Measurements from ENCODE around the gene TAS2R1. TPM values are rescaled to one million over a fixed set of nuclear protein-coding genes. Genes with fewer than 3 reads are reported as not detected.

TAS2R1 gene, protein sequence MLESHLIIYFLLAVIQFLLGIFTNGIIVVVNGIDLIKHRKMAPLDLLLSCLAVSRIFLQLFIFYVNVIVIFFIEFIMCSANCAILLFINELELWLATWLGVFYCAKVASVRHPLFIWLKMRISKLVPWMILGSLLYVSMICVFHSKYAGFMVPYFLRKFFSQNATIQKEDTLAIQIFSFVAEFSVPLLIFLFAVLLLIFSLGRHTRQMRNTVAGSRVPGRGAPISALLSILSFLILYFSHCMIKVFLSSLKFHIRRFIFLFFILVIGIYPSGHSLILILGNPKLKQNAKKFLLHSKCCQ
- polyA plus RNA-seq (ENCODE audit: insufficient read length in 4 of 4), result not detected

DNA sequence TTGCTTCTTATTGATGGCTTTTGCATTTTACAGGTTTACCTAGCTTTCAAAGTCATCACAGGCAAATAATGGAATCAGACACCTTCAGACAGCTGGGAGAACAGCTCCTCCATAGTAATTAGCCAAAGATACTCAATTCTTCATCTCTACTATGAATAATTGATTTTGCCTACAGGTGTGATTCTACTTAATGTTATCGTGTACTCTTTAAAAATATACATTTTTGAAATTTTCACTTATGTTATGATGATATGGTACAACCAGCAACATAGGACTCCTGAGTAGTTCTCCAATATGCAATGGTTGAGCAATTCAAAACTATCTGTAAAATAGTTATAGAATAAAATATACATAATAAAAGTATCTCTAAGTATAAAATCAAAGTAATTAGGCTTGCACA lies at the start of gene TAS2R1:
TAS2R1 (minus strand) TSS at position 101 of the 400 bp plus-strand sequence. CDS start 319 bp downstream, outside the sequence.
- DNase-seq (ENCODE audit: low read depth in 4 of 4, low spot score in 2 of 4), result no peak

DNA sequence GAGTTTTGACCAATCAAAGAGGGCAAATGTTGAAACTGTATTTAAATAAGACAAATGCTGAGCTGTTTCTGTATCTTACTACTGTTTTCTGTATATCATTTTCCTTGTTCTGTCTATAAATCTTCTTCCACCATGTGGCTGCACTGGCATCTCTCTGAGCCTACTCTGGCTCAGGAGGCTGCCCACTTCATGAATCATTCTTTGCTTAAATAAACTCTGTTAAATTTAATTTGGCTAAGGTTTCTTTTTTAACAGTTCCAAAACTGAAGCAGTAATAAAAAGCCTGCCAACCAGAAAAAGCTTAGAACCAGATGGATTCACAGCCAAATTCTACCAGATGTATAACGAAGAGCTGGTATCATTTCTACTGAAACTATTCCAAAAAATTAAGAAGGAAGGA lies 40.2 kb upstream of the TAS2R1 start:
- no peak for DNase-seq (ENCODE audit: low read depth in 4 of 4, low spot score in 2 of 4)

DNA sequence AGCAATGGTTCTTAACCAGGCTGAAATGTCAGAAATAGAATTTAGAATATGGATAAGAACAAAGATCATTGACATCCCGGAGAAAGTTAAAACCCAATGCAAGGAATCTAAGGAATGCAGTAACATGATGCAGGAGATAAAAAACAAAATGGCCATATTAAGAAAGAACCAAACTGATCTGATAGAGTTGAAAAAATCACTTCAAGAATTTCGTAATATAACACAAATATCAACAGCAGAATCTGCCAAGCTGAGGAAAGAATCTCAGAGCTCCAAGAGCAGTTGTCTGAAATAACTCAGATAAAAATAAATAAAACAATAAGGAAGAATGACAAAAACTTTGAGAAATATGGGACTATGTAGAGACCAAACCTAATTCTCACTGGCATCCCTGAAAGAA lies 37.8 kb upstream of the TAS2R1 start:
- no peak for DNase-seq (ENCODE audit: low read depth in 4 of 4, low spot score in 2 of 4)

DNA sequence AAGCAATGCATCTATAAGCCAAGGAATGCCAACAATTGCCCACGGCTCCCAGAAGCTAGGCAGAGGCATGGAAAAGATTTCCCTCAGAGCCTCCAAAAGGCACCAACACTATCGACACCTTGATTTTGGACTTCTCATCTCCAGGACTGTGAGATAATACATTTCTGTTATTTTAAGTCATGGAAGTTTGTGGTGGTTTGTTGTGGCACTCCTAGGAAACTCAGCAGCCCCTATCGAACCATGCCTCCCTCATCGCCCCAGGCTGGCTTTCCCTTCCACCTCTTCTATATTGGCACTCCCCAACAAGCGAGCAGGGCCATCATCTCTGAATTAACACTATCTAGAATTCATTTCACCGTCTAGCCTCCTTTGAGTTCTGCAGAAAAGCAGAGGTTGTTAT lies 33.7 kb upstream of the TAS2R1 start:
- no peak for DNase-seq (ENCODE audit: low read depth in 4 of 4, low spot score in 2 of 4)

DNA sequence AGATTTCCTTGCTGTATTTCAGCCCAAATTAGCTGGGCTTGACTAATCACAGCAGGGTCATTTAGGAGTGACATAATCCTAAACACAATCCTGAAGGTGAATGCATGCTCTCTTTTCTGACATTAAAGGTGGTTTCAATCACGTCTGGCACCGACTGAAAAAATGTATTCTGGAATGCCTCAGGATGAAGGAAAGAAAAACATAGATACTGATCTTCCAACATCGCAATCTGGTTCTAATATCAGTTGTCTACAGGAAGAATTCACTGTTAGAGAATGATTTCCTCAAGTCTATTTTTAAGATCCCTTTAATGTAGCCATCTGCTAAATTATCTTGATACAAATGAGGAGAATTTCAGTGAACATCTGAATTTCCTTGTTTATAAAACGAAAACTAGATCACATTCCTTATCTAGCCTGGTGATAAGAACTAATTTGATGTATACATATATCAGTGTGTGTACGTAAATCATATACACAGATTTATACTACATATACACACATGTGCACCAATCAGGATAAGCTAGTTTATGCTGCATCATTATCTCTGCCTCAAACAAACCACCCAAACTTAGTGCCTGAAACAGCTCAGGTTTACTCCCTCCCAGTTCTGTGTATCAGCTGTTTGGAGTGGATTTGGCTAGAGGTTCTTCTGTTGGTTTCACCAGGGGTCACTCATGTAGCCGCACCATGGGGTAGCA lies 31.3 kb upstream of the TAS2R1 start:
- DNase-seq (ENCODE audit: low read depth in 4 of 4, low spot score in 2 of 4), result no peak

DNA sequence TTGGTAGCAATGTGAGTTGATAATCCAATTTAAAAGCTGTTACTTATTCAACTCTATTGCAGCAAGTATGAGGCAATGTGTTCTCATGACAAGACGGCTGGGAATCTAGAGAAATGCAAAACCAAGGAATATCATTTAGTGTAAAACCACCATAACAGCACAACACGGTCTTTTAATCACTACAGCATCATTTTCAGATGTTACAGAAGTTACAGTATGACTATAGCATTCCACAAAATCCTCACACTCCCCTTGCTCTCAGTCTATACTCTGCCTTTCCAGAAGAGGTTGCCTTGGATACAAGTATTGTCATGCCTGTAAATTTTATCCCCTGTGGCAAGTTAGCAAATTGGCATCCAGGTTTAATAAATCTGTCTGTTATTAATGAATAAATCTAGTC lies 28.6 kb upstream of the TAS2R1 start:
- no peak for DNase-seq (ENCODE audit: low read depth in 4 of 4, low spot score in 2 of 4)

DNA sequence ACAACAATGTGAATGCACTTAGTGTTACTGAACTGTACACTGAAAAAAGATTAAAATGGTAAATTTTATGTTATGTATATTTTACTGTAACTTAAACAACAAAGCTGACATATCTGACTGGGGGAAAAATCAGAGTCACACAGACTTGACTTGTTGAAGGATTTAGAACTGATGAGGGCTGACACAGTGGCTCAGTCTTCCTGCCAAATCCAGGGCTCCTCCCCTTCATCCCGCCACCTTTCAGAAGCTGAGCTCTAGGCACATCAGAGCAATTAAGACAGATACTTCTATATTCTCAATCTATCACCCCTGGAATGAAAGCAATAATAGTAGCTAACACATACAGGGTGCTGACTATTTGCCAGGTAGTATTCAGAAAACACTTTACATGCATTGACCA lies 27.7 kb upstream of the TAS2R1 start:
- no peak for DNase-seq (ENCODE audit: low read depth in 4 of 4, low spot score in 2 of 4)

DNA sequence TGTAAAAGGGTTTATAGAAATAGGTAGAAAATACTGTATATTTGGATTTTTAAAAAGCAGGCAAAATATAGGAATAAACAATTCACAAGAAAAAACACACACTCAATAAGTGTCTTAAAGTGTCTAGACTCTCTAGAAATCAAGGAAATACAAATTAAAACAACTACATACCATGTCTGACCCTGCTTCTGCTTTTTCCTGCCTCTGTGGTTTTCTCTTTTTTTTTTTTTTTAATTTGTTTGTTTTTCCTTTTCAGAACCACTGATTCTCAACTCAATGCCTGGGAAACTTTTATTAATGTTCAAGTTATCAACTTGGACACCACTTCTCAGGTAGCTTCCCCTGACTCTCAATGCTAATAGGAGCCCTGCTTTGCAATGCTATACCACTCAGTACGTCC lies 25.5 kb upstream of the TAS2R1 start:
- DNase-seq (ENCODE audit: low read depth in 4 of 4, low spot score in 2 of 4), result no peak

DNA sequence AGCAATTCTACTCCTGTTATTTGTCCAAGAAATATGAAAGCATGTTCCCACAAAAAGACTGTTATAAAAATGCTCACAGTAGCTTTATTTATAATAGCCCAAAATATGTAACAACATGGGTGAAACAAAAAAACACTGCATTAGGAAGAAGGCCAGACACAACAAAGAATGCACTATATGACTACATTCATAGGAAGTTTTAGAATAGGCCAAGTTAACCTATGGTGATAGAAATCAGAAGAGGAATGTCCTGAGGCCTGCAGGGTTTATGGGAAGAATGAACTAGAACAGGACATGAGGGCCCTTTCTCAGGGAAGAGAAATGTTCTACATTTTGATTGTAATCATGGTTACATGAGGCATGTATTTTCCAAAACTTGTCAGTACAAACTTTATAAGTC lies 24.7 kb upstream of the TAS2R1 start:
- no peak for DNase-seq (ENCODE audit: low read depth in 4 of 4, low spot score in 2 of 4)

DNA sequence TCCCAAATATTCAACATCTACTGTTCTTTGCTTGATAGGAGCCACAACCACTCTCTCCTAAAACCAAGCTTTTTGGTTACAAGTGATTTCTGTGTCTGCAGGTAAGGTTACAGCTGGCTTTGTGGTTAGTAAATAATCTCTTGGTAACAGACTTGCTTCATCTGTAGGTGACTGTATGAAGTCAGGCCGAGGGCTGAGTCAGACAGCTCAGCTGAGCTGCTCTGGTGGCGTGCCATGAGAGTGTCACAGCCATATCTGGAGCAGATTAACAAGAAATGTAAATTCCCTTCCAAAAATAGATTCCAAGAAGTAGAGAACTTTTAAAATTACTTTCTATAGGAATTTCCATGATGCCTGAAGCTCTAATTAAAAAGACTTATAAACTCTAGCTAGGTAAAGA lies 23.7 kb upstream of the TAS2R1 start:
- no peak for DNase-seq (ENCODE audit: low read depth in 4 of 4, low spot score in 2 of 4)

DNA sequence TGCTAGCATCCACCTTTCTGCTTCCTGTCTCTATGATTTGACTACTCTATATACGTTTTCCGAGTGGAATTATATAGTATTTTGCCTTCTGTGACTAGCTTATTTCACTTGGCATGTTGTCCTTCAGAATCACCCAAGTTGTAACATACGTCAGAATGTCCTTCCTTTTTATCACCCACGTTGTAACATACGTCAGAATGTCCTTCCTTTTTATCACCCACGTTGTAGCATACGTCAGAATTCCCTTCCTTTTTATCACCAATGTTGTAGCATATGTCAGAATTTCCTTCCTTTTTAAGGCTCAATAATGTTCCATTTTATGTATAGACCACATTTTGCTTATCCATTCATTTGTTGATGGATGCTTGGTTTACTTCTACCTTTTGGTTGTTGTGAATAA lies 22.9 kb upstream of the TAS2R1 start:
- DNase-seq (ENCODE audit: low read depth in 4 of 4, low spot score in 2 of 4), result no peak

DNA sequence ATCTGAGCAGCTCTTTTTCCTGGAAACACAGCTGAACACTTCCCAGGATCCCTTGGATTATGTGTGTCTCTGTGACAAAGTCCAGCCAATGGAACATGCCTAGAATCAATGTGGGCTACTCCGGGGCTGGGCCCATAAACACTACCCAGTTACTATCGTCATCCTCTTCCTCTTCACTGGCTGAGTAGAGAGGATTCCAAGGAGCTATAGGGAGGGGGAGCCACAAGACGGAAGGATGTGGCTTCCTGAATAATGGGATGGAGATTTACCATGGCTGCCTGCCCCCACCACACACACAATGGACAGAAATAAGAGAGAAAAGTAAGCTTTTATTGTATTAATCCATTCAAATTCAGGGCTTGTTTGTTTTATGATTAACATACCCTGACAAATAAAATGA lies 22.1 kb upstream of the TAS2R1 start:
- no peak for DNase-seq (ENCODE audit: low read depth in 4 of 4, low spot score in 2 of 4)

DNA sequence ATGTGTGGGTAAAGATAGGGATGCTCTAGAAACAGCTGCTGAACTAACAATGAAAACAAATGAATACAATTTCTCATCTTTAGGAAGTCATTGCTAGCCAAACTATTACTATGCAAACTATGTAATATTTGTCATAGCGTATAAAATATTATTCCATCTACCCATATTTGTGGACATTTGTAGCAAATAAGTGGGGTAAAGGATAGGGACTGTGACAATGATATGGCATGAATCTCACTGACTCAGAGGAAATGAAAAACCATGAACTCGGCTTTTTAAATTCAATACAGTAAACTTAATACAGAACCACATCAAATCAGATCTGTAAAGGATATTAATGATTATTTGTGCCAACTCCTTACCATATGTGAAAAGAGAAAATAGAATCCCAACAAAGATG lies 16.7 kb upstream of the TAS2R1 start:
- no peak for DNase-seq (ENCODE audit: low read depth in 4 of 4, low spot score in 2 of 4)

DNA sequence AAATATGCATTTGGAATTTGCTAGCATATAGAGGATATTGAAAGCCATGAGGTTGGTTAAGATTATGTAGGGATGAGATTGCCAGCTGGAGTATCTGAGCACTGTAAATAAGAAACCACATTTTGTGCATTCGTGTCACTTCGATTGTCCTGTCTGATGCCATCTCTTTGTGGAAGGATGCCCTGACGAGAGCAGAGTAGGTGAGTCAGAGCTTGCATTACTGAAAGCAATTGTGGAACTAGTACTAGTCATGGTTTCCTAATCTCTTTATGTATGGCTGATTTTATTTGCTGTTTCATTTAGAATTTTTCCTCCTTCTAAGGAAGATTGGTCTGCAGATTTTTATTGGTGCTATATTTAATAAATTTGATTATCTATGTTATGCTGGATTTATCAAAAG lies 14.5 kb upstream of the TAS2R1 start:
- DNase-seq (ENCODE audit: low read depth in 4 of 4, low spot score in 2 of 4), result no peak

DNA sequence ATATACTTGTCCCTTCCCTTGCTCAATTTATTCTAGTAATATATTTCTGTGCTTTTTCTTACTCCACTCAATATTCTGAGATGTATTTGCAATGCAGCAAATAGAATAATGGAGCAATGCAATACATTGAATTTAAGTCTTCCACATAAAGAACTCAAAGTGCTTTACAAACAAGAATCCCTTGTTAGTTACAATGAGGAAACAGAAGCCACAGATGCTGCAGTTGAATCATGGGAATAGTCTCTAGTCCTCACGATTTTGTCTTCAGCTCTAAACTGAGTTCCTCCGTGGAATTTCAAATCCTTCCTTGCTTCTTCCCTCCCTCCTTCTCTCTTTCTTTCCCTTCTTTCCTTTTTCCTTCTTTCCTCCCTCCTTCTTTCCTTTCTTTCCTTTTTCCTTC lies 12.5 kb upstream of the TAS2R1 start:
- DNase-seq (ENCODE audit: low read depth in 4 of 4, low spot score in 2 of 4), result no peak

DNA sequence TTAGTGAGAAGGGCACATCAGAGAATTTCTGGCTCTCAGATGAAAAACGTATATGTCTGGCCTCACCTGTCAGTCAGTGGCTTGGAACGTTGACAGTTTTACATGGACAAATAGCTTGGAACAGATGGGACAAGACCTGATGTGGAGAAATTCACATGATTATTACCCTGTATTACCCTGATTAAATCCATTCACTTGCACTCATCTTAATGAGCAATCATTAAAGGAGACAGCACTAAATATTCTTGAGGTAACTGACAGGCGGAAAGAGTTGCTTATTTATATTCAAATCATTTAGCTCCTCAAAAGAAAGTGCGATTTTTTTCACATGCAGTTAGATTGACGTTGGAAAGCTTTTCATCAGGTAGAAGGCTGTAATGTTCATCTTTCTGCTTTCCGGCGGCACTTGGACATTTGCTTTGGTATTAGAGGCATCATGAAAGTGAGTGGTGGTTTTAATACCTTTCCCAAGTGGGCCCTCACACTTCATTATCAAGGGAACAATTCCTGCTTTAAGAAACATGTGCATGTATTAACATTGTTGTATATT lies 11.7 kb upstream of the TAS2R1 start:
- no peak for DNase-seq (ENCODE audit: low read depth in 4 of 4, low spot score in 2 of 4)

DNA sequence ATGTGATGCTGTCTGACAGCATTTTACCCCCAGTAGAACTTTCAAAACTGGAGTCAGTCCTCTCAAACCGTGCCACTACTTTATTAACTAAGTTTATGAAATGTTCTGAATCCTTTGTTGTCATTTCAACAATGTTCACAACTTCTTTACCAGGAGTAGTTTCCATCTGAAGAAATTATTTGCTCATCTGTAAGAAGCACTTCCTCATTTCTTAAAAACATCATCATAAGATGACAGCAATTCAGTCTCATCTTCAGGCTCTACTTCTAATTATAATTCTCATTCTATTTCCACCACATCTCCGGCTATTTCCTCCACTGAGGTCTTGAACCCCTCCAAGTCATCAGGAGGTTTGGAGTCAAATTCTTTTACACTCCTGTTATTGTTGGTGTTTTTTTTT lies 2.3 kb upstream of the TAS2R1 start:
- no peak for DNase-seq (ENCODE audit: low read depth in 4 of 4, low spot score in 2 of 4)

DNA sequence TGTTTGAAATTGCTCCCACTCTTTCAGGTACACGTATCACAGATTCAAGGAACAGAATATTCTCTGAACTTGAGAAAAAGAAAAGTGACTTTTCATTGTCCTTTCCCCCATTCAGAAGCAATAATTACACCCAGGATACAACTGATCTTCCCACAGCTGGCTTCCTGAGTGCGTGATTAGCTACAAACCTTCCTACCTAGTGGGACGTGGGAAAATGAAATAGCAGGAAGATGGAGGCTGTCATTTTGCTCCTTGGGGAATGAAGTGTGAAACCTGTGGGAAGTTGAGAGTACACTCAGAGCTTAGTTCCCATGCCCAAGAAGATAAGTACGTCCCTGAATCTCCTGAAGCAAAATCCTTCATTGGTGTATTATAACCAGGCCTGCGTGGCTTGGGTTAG lies 2.6 kb downstream of the TAS2R1 start:
- no peak for DNase-seq (ENCODE audit: low read depth in 4 of 4, low spot score in 2 of 4)

DNA sequence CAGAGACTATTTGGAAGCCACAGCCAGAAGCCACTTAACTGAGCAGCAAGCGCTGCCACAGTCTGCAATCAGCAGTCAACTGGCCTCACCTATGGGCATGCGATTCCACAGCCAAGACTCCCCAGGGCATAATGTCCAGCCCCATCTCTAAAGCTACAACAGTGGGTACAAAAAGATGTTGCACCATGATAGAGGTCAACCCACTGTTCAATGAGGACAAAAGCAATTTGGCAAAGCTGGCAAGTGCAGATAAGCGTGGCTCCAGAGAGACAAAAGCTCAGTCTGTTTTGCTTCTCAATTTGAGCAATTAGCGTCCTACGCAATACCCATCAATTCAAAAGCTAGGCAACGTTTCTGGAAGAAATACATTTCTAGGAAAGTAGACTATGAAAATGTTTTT lies 3.2 kb downstream of the TAS2R1 start:
- no peak for DNase-seq (ENCODE audit: low read depth in 4 of 4, low spot score in 2 of 4)

DNA sequence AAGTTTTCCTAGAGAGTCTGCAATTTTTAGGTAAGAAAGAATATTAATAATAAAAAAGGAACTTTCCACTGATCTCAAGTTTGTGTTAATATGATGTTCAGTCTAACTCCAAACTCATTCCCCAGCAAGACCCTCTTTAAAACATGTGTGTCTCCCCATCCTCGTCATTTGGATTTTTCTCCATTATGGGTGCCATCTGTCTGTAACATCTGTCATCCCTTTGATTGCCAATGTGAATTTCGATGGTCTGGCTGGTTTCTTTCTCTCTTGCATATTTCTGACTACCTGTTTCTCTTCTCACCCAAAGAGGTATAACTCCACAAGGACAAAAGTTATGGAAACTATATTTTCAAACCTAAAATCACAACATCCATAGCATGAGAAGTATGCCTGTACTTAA lies 4.4 kb downstream of the TAS2R1 start:
- no peak for DNase-seq (ENCODE audit: low read depth in 4 of 4, low spot score in 2 of 4)

DNA sequence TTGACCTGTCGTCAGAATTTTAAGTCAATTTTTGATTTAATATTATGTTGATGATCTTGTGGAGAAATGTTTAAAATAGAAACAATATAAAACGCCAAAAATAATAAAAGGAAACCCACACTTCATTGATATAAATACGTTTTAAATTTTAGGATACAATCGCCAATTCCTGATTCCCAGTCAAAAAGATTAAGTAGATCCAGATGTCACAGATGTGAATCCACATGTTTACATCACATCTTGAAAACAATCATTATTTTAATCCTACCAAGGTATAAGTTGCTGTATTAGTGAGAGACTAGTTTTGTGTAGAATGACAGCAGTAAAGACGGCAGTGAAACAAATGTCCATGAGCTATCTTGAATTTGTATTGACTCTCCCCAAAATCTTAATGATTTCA lies 4.9 kb downstream of the TAS2R1 start:
- DNase-seq (ENCODE audit: low read depth in 4 of 4, low spot score in 2 of 4), result no peak
